GM12878 (cell line): Measurements from ENCODE around the gene UNC13B. TPM values are rescaled to one million over a fixed set of nuclear protein-coding genes. Genes with fewer than 3 reads are reported as not detected.

Source experiments
- ATAC-seq: fragments of 200-7000 bp; cut with Tn5 transposase; 3 replicates; pipeline ENCODE4 v1.9.1; 2020; ENCODE audit warnings: mild to moderate bottlenecking, moderate library complexity
- BruUV-seq: library from RNA; stranded (reverse); fragments of 400-500 nt; replicated peaks from 2 replicates; lab custom pipeline; 2021; lab: Mats Ljungman, UMichigan
- CTCF ChIA-PET: fragments of 300-600 bp; sonication (Branson Sonifier 250); formaldehyde crosslinking; extraction: SDS; loops from one replicate; lab custom pipeline; 2021; ENCODE audit warnings: inconsistent platforms; lab: Yijun Ruan, JAX
- POLR2A ChIA-PET: fragments of 350-600 bp; formaldehyde crosslinking; extraction: SDS; loops from one replicate; lab custom pipeline; 2021; ENCODE audit warnings: inconsistent platforms; lab: Charles Lee
- RAD21 ChIA-PET: fragments of 300-600 bp; sonication (Branson Sonifier 250); formaldehyde crosslinking; loops from one replicate; lab custom pipeline; 2023; ENCODE audit warnings: antibody characterized with exemption; ENCODE audit not compliant: unreplicated experiment; lab: Charles Lee
- SMC1A ChIA-PET: fragments of 300-600 bp; sonication (Branson Sonifier 250); formaldehyde crosslinking; loops from one replicate; lab custom pipeline; 2023; ENCODE audit not compliant: unreplicated experiment, uncharacterized antibody; lab: Charles Lee
- DNase-seq: peaks from one replicate; pipeline ENCODE4 v3.0.0-alpha.2; 2011; ENCODE audit warnings: low read depth, low spot score
- FAIRE-seq: peaks from 3 replicates; lab custom pipeline; 2011; peaks lifted over from hg19 to GRCh38; lab: Jason Lieb, UNC
- H2AFZ ChIP-seq: 2 replicates; pipeline ENCODE4 v1.6.0; 2011; ENCODE audit warnings: low read depth, low read length, control low read depth; ENCODE audit not compliant: control insufficient read depth
- H3K27ac ChIP-seq: 2 replicates; pipeline ENCODE4 v1.5.1; 2011; ENCODE audit warnings: control low read depth; ENCODE audit not compliant: control insufficient read depth, insufficient read depth
- H3K27me3 ChIP-seq, 2 experiments: replicated peaks in 1 of 2; 2 replicates each; pipeline versions ENCODE4 v1.6.0 to v1.6.1; 2011; ENCODE audit warnings: low read length in 1 of 2; ENCODE audit not compliant: control insufficient read depth in 2 of 2, insufficient read depth in 2 of 2
- H3K36me3 ChIP-seq, 2 experiments: 2 replicates each; pipeline ENCODE4 v1.5.1; 2011; ENCODE audit warnings: low read length in 1 of 2; ENCODE audit not compliant: control insufficient read depth in 2 of 2, insufficient read depth in 2 of 2
- H3K4me1 ChIP-seq: 2 replicates; pipeline ENCODE4 v1.6.1; 2011; ENCODE audit warnings: mild to moderate bottlenecking, low read length, moderate library complexity, mixed read lengths; ENCODE audit not compliant: control insufficient read depth, insufficient read depth
- H3K4me2 ChIP-seq: 2 replicates; pipeline ENCODE4 v1.6.0; 2011; ENCODE audit warnings: control low read depth; ENCODE audit not compliant: control insufficient read depth, insufficient read depth
- H3K4me3 ChIP-seq: fragments of 200-600 bp; sonication (generic); 2 replicates; pipeline ENCODE4 v1.5.1; 2016
- H3K79me2 ChIP-seq: 2 replicates; pipeline ENCODE4 v1.6.0; 2011; ENCODE audit warnings: low read length; ENCODE audit not compliant: control insufficient read depth, insufficient read depth
- H3K9ac ChIP-seq: 2 replicates; pipeline ENCODE4 v1.8.0; 2011; ENCODE audit warnings: low read length, control low read depth, mixed read lengths; ENCODE audit not compliant: control insufficient read depth, insufficient read depth
- H3K9me3 ChIP-seq: replicated peaks from 3 replicates; pipeline ENCODE4 v1.5.1; 2011; ENCODE audit warnings: mild to moderate bottlenecking, low read length; ENCODE audit not compliant: control insufficient read depth, insufficient read depth
- H4K20me1 ChIP-seq: 2 replicates; pipeline ENCODE4 v1.6.0; 2011; ENCODE audit not compliant: control insufficient read depth, insufficient read depth
- CREM ChIP-seq: IDR thresholded peaks from 2 replicates; pipeline ENCODE4 v1.6.1; 2014; ENCODE audit warnings: antibody characterized with exemption, low read depth
- DPF2 ChIP-seq: fragments of 450-650 bp; IDR thresholded peaks from 2 replicates; pipeline ENCODE4 v1.6.1; 2017; ENCODE audit warnings: mild to moderate bottlenecking
- ESRRA ChIP-seq: IDR thresholded peaks from 2 replicates; pipeline ENCODE4 v1.6.1; 2012; ENCODE audit warnings: mild to moderate bottlenecking, low read length, improper control_type of control experiment
- GABPA ChIP-seq: IDR thresholded peaks from 2 replicates; pipeline ENCODE4 v1.6.1; 2014; ENCODE audit warnings: antibody characterized with exemption, low read depth, mild to moderate bottlenecking, inconsistent platforms
- HDAC6 ChIP-seq: fragments of 200-600 bp; sonication (generic); IDR thresholded peaks from one replicate; pipeline ENCODE4 v1.8.0; 2017; ENCODE audit warnings: antibody characterized with exemption; ENCODE audit not compliant: unreplicated experiment
- MEF2B ChIP-seq: fragments of 450-650 bp; IDR thresholded peaks from 2 replicates; pipeline ENCODE4 v1.6.1; 2018; ENCODE audit warnings: mild to moderate bottlenecking, moderate library complexity; ENCODE audit not compliant: partially characterized antibody, poor library complexity, severe bottlenecking
- NR2C2 ChIP-seq: IDR thresholded peaks from 2 replicates; pipeline ENCODE4 v1.6.1; 2011; ENCODE audit warnings: borderline replicate concordance, low read depth; ENCODE audit not compliant: control insufficient read depth, insufficient read length
- PML ChIP-seq: IDR thresholded peaks from 2 replicates; pipeline ENCODE4 v1.6.1; 2012; ENCODE audit warnings: low read length, inconsistent platforms
- RAD51 ChIP-seq: fragments of 450-650 bp; IDR thresholded peaks from 2 replicates; pipeline ENCODE4 v1.6.1; 2016; ENCODE audit warnings: moderate library complexity, mild to moderate bottlenecking, inconsistent platforms
- RBBP5 ChIP-seq: fragments of 200-600 bp; sonication (generic); conservative IDR thresholded peaks from 2 replicates; pipeline ENCODE4 v1.6.1; 2016
- SREBF1 ChIP-seq: IDR thresholded peaks from 2 replicates; pipeline ENCODE4 v1.6.1; 2012; ENCODE audit warnings: mild to moderate bottlenecking, low read length
- SUZ12 ChIP-seq: fragments of 200-600 bp; sonication (generic); IDR thresholded peaks from one replicate; pipeline ENCODE4 v1.6.1; 2018; ENCODE audit warnings: antibody characterized with exemption, mild to moderate bottlenecking; ENCODE audit not compliant: unreplicated experiment
- WRNIP1 ChIP-seq: IDR thresholded peaks from 2 replicates; pipeline ENCODE4 v1.6.1; 2011; ENCODE audit warnings: low read depth, low read length, improper control_type of control experiment, borderline replicate concordance
- ZNF217 ChIP-seq: fragments of 450-650 bp; IDR thresholded peaks from 2 replicates; pipeline ENCODE4 v1.6.1; 2017; ENCODE audit warnings: antibody characterized with exemption, mild to moderate bottlenecking
- WGBS: methylation state at CpG from one replicate; pipeline ENCODE4 v1.1.6; 2016; ENCODE audit warnings: low lambda C conversion rate; ENCODE audit not compliant: insufficient replicate concordance, insufficient coverage; ENCODE audit errors: missing lambda C conversion rate; 5-methylcytosine and 5-hydroxymethylcytosine counted together
- in situ Hi-C: fragments of 300-500 bp; cut with MboI; formaldehyde crosslinking; loops from 9 replicates; pipeline ENCODE4 v1.14.3; 2018; ENCODE audit warnings: mixed read lengths
- intact Hi-C: fragments of 100-400 bp; cut with micrococcal nuclease; formaldehyde crosslinking; loops from one replicate; pipeline ENCODE4 v1.14.2; 2022; ENCODE audit not compliant: unreplicated experiment
- polyA plus RNA-seq, 11 experiments: library from polyadenylated mRNA; depleted of rRNA in 4 of 11; unstranded in 6 of 11; stranded (reverse) in 5 of 11; fragments of >200 nt; fragmentation: Nextera tagmentation in 4 of 11; fragmentation: Illumina TruSeq in 1 of 11; extraction: Ambion mirVana in 4 of 11; extraction: Trizol in 1 of 11; gene quantifications; 1 replicate in 1 of 11; 2 replicates in 10 of 11; pipeline versions ENCODE4 v1.2.1 to v1.2.3, GENCODE V29; 2011 to 2016; ENCODE audit warnings: inconsistent platforms in 2 of 11, missing spikeins in 2 of 11, low read depth in 1 of 11
- total RNA-seq, 4 experiments: library from RNA; depleted of rRNA in 3 of 4; stranded (reverse); fragments of >200 nt in 3 of 4; fragmentation: Illumina TruSeq in 1 of 4; extraction: Trizol in 1 of 4; gene quantifications; 2 replicates each; pipeline versions ENCODE4 v1.2.1 to v1.2.3, GENCODE V29; 2013 to 2021
- TF ChIP-seq, protein P1 (sequence below): IDR thresholded peaks from 2 replicates; pipeline ENCODE4 v1.6.1; 2012; ENCODE audit warnings: mild to moderate bottlenecking, low read depth, low read length

Gene UNC13B
- total and polyA plus RNA-seq, 10 of the 15 experiments (the other 5 are each of a cell fraction or from before 2014, with no cell fraction given): under 0.01 to 0.42 (median 0.06) TPM; not detected in 4

DNA sequence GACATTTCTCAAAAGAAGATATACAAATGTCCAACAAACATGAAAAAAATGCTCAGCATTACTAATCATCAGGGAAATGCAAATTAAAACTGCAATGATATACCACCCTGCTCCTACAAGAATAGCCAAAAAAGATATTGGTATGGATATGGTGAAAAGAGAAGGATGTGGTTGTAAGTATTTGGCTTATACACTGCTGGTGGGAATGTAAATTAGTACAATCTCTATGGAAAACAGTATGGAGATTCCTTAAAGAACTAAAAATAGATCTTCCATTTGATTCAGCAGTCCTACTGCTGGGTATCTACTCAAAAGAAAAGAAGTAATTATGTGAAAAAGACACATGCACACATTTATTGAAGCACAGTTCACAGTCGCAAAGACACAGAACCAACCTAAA, 260.5 kb downstream of the UNC13B start:
- no peak for ATAC-seq

More for the DNA sequence above, 260.5 kb downstream of the UNC13B start:
- Histone ChIP-seq H3K4me1 (no peaks in the 10 kb centered on the region), H3K4me3 (no peak overlapping the region), H3K27me3 (no peaks in the 10 kb centered on the region), H3K27ac (no peak overlapping the region), H3K4me2 (no peak overlapping the region), H3K9me3 (no peaks in the 10 kb centered on the region), H3K9ac (no peak overlapping the region), H2AFZ (no peak overlapping the region), H3K36me3 (no peaks in the 10 kb centered on the region), H4K20me1 (no peaks in the 10 kb centered on the region), H3K79me2 (no peaks in the 10 kb centered on the region)
- no peak for FAIRE-seq
- DNase-seq: no peak
- no TSS peak for BruUV-seq
- CTCF ChIA-PET: interaction anchor here (0.6 kb wide), 1 partner anchor 54 kb away, joined by 3 read pairs; no protein-coding TSS in a partner anchor
- intact Hi-C loops: no loop called here
- RAD21 ChIA-PET: no interaction called here
- WGBS: 63% methylated on average over 1 of the region's 1 CpG
- TF ChIP-seq GABPA: no peak
- no peak for TF ChIP-seq RAD51
- TF ChIP-seq MEF2B: no peak
- TF ChIP-seq WRNIP1: no peak
- no peak for TF ChIP-seq PML
- TF ChIP-seq, protein P1, sequence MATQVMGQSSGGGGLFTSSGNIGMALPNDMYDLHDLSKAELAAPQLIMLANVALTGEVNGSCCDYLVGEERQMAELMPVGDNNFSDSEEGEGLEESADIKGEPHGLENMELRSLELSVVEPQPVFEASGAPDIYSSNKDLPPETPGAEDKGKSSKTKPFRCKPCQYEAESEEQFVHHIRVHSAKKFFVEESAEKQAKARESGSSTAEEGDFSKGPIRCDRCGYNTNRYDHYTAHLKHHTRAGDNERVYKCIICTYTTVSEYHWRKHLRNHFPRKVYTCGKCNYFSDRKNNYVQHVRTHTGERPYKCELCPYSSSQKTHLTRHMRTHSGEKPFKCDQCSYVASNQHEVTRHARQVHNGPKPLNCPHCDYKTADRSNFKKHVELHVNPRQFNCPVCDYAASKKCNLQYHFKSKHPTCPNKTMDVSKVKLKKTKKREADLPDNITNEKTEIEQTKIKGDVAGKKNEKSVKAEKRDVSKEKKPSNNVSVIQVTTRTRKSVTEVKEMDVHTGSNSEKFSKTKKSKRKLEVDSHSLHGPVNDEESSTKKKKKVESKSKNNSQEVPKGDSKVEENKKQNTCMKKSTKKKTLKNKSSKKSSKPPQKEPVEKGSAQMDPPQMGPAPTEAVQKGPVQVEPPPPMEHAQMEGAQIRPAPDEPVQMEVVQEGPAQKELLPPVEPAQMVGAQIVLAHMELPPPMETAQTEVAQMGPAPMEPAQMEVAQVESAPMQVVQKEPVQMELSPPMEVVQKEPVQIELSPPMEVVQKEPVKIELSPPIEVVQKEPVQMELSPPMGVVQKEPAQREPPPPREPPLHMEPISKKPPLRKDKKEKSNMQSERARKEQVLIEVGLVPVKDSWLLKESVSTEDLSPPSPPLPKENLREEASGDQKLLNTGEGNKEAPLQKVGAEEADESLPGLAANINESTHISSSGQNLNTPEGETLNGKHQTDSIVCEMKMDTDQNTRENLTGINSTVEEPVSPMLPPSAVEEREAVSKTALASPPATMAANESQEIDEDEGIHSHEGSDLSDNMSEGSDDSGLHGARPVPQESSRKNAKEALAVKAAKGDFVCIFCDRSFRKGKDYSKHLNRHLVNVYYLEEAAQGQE: no peak
- TF ChIP-seq NR2C2: no peak
- TF ChIP-seq SREBF1: no peak
- TF ChIP-seq ZNF217: no peak
- TF ChIP-seq RBBP5: no peak
- no peak for TF ChIP-seq CREM
- no peak for TF ChIP-seq ESRRA
- TF ChIP-seq HDAC6: no peak
- no peak for TF ChIP-seq DPF2
- TF ChIP-seq SUZ12: no peak
- SMC1A ChIA-PET: no interaction called here
- POLR2A ChIA-PET: no interaction called here
- in situ Hi-C loops: no loop called here
